ENCODE results near the gene VAT1L.

VAT1L gene

GRCh38 chr16:77850636-77851333 lies 62.4 kb downstream of the VAT1L start:
- Histone ChIP-seq H3K4me3 (ENCODE audit: low read depth, low read length) (no peak overlapping the region), H3K9me3 (ENCODE audit: control insufficient read depth, insufficient read depth, low read depth, low read length) (no peaks in the 10 kb centered on the region), H3K36me3 (ENCODE audit: control insufficient read depth, insufficient read depth, low read length) (peaks cover 17% of the 10 kb centered on the region; the same call in 1 of the 2 replicates), H3K27me3 (ENCODE audit: control insufficient read depth, insufficient read depth, low read length) (no peaks in the 10 kb centered on the region), H3K4me1 (ENCODE audit: control insufficient read depth, insufficient read depth, low read length) (peaks cover under 1% of the 10 kb centered on the region; the same call in 1 of the 2 replicates), H3K27ac (ENCODE audit: low read depth, low read length) (no peak overlapping the region), H3K9ac (ENCODE audit: low read length) (no peak overlapping the region)

DNA sequence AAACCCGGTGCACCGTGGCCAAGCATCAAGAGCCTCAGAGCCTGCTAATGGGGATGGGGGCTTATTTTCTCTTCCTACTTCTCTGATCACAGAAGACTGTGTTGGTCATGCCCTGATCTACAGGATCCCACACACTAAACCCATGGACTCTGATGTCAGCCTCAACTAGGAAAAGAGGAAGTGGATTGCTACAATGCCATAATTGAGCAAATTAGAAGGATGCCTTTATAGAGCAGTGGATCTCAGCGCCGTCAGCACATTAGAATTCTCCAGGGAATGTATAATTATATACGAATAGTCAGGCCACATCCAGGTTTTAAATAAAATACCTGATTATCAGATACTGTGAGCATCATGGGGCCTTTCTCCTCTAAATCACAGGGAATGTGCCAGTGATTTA lies 64.8 kb downstream of the VAT1L start:
- peaks cover 19% of the 10 kb centered on the region for H3K4me1 ChIP-seq (ENCODE audit: control insufficient read depth, insufficient read depth, low read length)
- no peaks in the 10 kb centered on the region for H3K27me3 ChIP-seq (ENCODE audit: control insufficient read depth, insufficient read depth, low read length)

DNA sequence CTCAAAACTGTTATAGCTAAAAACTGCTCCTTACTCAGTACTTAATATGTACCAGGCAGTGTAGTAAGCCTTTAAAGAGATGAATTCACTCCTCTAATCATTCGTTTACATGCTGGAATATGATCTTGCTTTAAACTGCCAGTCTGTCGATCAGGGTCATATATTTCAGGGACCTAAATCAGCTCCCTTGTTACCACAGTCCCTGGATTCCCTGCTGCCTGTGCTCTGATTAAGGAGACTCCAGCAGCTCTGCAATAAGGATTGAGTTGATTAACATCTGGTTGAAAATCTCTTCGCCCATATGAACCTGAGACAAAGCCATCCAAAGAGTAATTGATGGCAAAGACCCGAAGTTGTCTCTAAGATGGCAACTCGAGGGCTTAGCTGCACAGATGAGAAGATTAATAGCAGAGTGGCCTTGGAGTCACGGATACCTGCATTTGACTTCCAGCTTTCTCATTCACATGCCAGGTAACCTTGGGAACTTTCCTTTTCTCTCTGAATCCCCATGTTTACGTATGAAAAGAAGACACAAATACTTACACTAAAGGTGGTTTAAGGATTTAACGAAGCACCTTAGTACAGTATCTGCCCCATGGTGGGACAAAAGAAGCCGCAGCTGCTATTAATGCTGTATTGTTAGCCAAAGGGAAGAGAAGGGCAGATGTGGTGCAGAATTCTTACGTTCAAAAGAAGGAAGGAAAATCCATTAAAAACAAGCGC lies 68.2 kb downstream of the VAT1L start:
- peaks cover 2% of the 10 kb centered on the region; the same call in 1 of the 2 replicates for H3K36me3 ChIP-seq (ENCODE audit: control insufficient read depth, insufficient read depth, low read length)
- peak overlapping the region; percentile 3; the same call in 1 of the 2 replicates for H3K4me3 ChIP-seq (ENCODE audit: low read depth, low read length)
- H3K9me3 ChIP-seq (ENCODE audit: control insufficient read depth, insufficient read depth, low read depth, low read length), result no peaks in the 10 kb centered on the region
- H3K27me3 ChIP-seq (ENCODE audit: control insufficient read depth, insufficient read depth, low read length), result no peaks in the 10 kb centered on the region
- H3K27ac ChIP-seq (ENCODE audit: low read depth, low read length), result peak overlapping the region; percentile 38
- peaks cover 20% of the 10 kb centered on the region for H3K4me1 ChIP-seq (ENCODE audit: control insufficient read depth, insufficient read depth, low read length)
- H3K9ac ChIP-seq (ENCODE audit: low read length), result peak overlapping the region; percentile 2

More for the DNA sequence above, 64.8 kb downstream of the VAT1L start:
- Histone ChIP-seq H3K27ac (ENCODE audit: low read depth, low read length) (no peak overlapping the region), H3K4me3 (ENCODE audit: low read depth, low read length) (no peak overlapping the region), H3K9me3 (ENCODE audit: control insufficient read depth, insufficient read depth, low read depth, low read length) (no peaks in the 10 kb centered on the region), H3K9ac (ENCODE audit: low read length) (no peak overlapping the region), H3K36me3 (ENCODE audit: control insufficient read depth, insufficient read depth, low read length) (peaks cover 10% of the 10 kb centered on the region; the same call in 1 of the 2 replicates)

DNA sequence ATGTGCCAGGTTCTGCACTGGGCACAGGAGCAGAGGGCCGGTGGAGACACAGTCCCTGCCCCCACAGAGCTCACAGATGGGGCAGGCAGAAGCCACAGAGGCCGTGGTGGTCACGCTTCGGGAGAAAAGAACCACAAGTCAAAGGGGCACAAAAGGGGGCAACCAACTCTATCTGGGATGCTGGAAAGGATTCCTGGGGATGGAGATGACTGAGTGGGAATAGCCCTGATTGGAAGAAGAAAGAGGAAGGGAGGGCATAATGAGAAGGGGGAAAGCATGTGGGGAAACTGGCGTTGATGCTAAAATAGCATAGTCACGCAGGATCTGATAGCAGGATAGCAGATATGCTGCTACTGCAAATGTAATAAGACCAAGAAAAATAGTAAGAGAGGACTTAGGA lies 69.7 kb downstream of the VAT1L start:
- H3K9me3 ChIP-seq (ENCODE audit: control insufficient read depth, insufficient read depth, low read depth, low read length), result no peaks in the 10 kb centered on the region
- H3K4me1 ChIP-seq (ENCODE audit: control insufficient read depth, insufficient read depth, low read length), result peaks cover 20% of the 10 kb centered on the region
- H3K27me3 ChIP-seq (ENCODE audit: control insufficient read depth, insufficient read depth, low read length), result no peaks in the 10 kb centered on the region
- H3K36me3 ChIP-seq (ENCODE audit: control insufficient read depth, insufficient read depth, low read length), result peaks cover 5% of the 10 kb centered on the region
- H3K27ac ChIP-seq (ENCODE audit: low read depth, low read length), result no peak overlapping the region
- no peak overlapping the region for H3K9ac ChIP-seq (ENCODE audit: low read length)
- no peak overlapping the region for H3K4me3 ChIP-seq (ENCODE audit: low read depth, low read length)

- no peak overlapping the region for H3K4me3 ChIP-seq (ENCODE audit: low read depth, low read length)
- H3K36me3 ChIP-seq (ENCODE audit: control insufficient read depth, insufficient read depth, low read length), result peaks cover 19% of the 10 kb centered on the region
- no peak overlapping the region for H3K27ac ChIP-seq (ENCODE audit: low read depth, low read length)
- H3K27me3 ChIP-seq (ENCODE audit: control insufficient read depth, insufficient read depth, low read length), result no peaks in the 10 kb centered on the region
- H3K4me1 ChIP-seq (ENCODE audit: control insufficient read depth, insufficient read depth, low read length), result peaks cover 20% of the 10 kb centered on the region
- H3K9me3 ChIP-seq (ENCODE audit: control insufficient read depth, insufficient read depth, low read depth, low read length), result no peaks in the 10 kb centered on the region
- no peak overlapping the region for H3K9ac ChIP-seq (ENCODE audit: low read length)
Observed at GRCh38 chr16:77859493-77860232, 71.3 kb downstream of the VAT1L start.

- Histone ChIP-seq H3K27me3 (ENCODE audit: control insufficient read depth, insufficient read depth, low read length) (no peaks in the 10 kb centered on the region), H3K9me3 (ENCODE audit: control insufficient read depth, insufficient read depth, low read depth, low read length) (no peaks in the 10 kb centered on the region)
Observed at GRCh38 chr16:77860953-77861352, 72.6 kb downstream of the VAT1L start.

GRCh38 chr16:77863250-77863649 lies 74.9 kb downstream of the VAT1L start:
- H3K27me3 ChIP-seq (ENCODE audit: control insufficient read depth, insufficient read depth, low read length), result no peaks in the 10 kb centered on the region

More at GRCh38 chr16:77860953-77861352, 72.6 kb downstream of the VAT1L start:
- no peak overlapping the region for H3K4me3 ChIP-seq (ENCODE audit: low read depth, low read length)
- peaks cover 19% of the 10 kb centered on the region for H3K4me1 ChIP-seq (ENCODE audit: control insufficient read depth, insufficient read depth, low read length)
- no peak overlapping the region for H3K9ac ChIP-seq (ENCODE audit: low read length)
- peaks cover 17% of the 10 kb centered on the region for H3K36me3 ChIP-seq (ENCODE audit: control insufficient read depth, insufficient read depth, low read length)
- H3K27ac ChIP-seq (ENCODE audit: low read depth, low read length), result no peak overlapping the region

DNA sequence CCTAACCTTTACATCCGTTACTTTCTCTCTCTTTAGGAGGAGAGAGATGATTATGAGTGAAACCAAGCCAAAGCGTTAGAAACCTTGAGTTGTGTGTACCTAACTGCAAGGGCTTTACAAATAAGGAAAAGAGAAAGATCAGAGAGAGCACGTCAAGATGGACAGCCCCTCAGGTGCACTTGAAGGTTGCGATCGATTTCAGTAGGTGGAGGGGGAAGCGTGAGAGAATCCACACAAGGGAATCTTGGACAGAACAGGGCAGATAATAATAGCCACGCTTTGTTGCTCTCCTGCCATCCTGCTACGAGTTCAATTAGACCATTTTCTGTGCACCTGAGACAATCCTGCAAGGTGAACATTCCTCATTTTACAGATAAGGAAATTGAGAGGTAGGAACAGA lies 78.4 kb downstream of the VAT1L start:
- peaks cover 25% of the 10 kb centered on the region for H3K36me3 ChIP-seq (ENCODE audit: control insufficient read depth, insufficient read depth, low read length)

More at GRCh38 chr16:77863250-77863649, 74.9 kb downstream of the VAT1L start:
- Histone ChIP-seq H3K4me1 (ENCODE audit: control insufficient read depth, insufficient read depth, low read length) (0 out of 2 replicates have a peak, but pooled peaks cover under 1% of the 10 kb centered on the region), H3K9ac (ENCODE audit: low read length) (no peak overlapping the region), H3K27ac (ENCODE audit: low read depth, low read length) (no peak overlapping the region), H3K9me3 (ENCODE audit: control insufficient read depth, insufficient read depth, low read depth, low read length) (no peaks in the 10 kb centered on the region), H3K36me3 (ENCODE audit: control insufficient read depth, insufficient read depth, low read length) (peaks cover 23% of the 10 kb centered on the region), H3K4me3 (ENCODE audit: low read depth, low read length) (no peak overlapping the region)

DNA sequence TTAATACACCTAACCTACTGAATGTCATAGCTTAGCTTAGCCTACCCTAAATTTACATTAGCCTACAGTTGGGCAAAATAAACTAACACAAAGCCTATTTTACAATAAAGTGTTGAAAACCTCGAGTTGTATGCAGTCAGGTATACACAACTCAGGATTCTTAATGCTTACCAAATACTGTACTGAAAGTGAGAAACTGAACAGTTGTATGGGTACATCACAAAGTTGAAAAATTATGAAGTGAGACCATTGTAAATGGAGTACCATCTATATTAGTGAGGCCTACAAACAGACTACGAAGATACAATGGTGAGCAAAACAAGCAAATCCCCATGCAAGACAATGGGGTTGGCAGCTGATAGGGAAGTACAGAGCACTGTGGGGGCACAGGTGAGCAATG lies 79.7 kb downstream of the VAT1L start:
- no peak overlapping the region for H3K27ac ChIP-seq (ENCODE audit: low read depth, low read length)

More for the DNA sequence above, 78.4 kb downstream of the VAT1L start:
- H3K9me3 ChIP-seq (ENCODE audit: control insufficient read depth, insufficient read depth, low read depth, low read length), result no peaks in the 10 kb centered on the region
- H3K4me3 ChIP-seq (ENCODE audit: low read depth, low read length), result no peak overlapping the region
- peaks cover 8% of the 10 kb centered on the region; the same call in 1 of the 2 replicates for H3K4me1 ChIP-seq (ENCODE audit: control insufficient read depth, insufficient read depth, low read length)
- H3K9ac ChIP-seq (ENCODE audit: low read length), result no peak overlapping the region
- no peak overlapping the region for H3K27ac ChIP-seq (ENCODE audit: low read depth, low read length)
- H3K27me3 ChIP-seq (ENCODE audit: control insufficient read depth, insufficient read depth, low read length), result no peaks in the 10 kb centered on the region

DNA sequence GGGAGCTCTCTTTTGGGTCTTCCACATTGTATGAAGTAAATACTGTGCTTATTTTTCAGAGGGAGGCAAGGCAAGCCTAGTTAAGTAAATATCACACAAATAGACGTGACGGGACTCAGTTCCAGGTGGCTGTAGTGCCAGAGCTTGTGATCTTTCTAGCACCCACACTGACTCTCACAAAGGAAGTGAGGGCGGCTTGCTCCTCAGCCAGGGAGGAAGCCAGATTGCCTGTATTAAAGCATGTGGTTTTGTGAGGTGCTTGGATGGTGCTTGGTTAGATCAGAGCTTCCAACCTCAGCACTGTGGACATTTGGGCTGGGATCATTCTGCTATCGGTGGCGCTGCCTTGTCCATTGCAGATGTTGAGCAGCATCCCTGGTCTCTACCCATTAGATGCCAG lies 80.1 kb downstream of the VAT1L start:
- Histone ChIP-seq H3K27ac (ENCODE audit: low read depth, low read length) (no peak overlapping the region), H3K4me1 (ENCODE audit: control insufficient read depth, insufficient read depth, low read length) (peaks cover 8% of the 10 kb centered on the region; the same call in 1 of the 2 replicates), H3K27me3 (ENCODE audit: control insufficient read depth, insufficient read depth, low read length) (no peaks in the 10 kb centered on the region), H3K9ac (ENCODE audit: low read length) (no peak overlapping the region), H3K36me3 (ENCODE audit: control insufficient read depth, insufficient read depth, low read length) (peaks cover 18% of the 10 kb centered on the region), H3K4me3 (ENCODE audit: low read depth, low read length) (no peak overlapping the region), H3K9me3 (ENCODE audit: control insufficient read depth, insufficient read depth, low read depth, low read length) (no peaks in the 10 kb centered on the region)

More for the DNA sequence above, 79.7 kb downstream of the VAT1L start:
- Histone ChIP-seq H3K27me3 (ENCODE audit: control insufficient read depth, insufficient read depth, low read length) (no peaks in the 10 kb centered on the region), H3K9ac (ENCODE audit: low read length) (no peak overlapping the region), H3K36me3 (ENCODE audit: control insufficient read depth, insufficient read depth, low read length) (peaks cover 22% of the 10 kb centered on the region), H3K4me1 (ENCODE audit: control insufficient read depth, insufficient read depth, low read length) (peaks cover 8% of the 10 kb centered on the region; the same call in 1 of the 2 replicates), H3K9me3 (ENCODE audit: control insufficient read depth, insufficient read depth, low read depth, low read length) (no peaks in the 10 kb centered on the region), H3K4me3 (ENCODE audit: low read depth, low read length) (no peak overlapping the region)
